ENCODE measurements around the gene IL5. TPM values are rescaled to one million over a fixed set of nuclear protein-coding genes. Genes with fewer than 3 reads are reported as not detected.
A peak's percentile ranks its signal among the peaks of the same experiment; 100 is the strongest.

IL5 gene
- total RNA-seq, 3 donors from 2014 or later = not detected

- no peak for DNase-seq (ENCODE audit: low spot score in 2 of 2)
Observed at GRCh38 chr5:132530946-132531345, 12.4 kb downstream of the IL5 start.

GRCh38 chr5:132528866-132529634 is 14.3 kb downstream of the IL5 start:
- no peak overlapping the region for H3K4me3 ChIP-seq
- no peak for TF ChIP-seq POLR2AphosphoS5 (IDR thresholded peaks at IDR 0.05)
- TF ChIP-seq CTCF (IDR thresholded peaks at IDR 0.05) = no peak
- TF ChIP-seq POLR2A (IDR thresholded peaks at IDR 0.05) = no peak
- no peaks in the 10 kb centered on the region for H3K4me1 ChIP-seq
- H3K36me3 ChIP-seq = no peaks in the 10 kb centered on the region
- H3K27ac ChIP-seq = no peak overlapping the region
- intact Hi-C loops (cut with DNase I; ENCODE audit: low total_unique reads) = no loop called here
- no peaks in the 10 kb centered on the region for H3K27me3 ChIP-seq
- DNase-seq (ENCODE audit: low spot score in 2 of 2) = no peak
- no peaks in the 10 kb centered on the region for H3K9me3 ChIP-seq

More at GRCh38 chr5:132530946-132531345, 12.4 kb downstream of the IL5 start:
- intact Hi-C loops (cut with DNase I; ENCODE audit: low total_unique reads) = no loop called here
- no peak overlapping the region for H3K4me3 ChIP-seq
- H3K27me3 ChIP-seq = no peaks in the 10 kb centered on the region
- H3K4me1 ChIP-seq = no peaks in the 10 kb centered on the region
- H3K9me3 ChIP-seq = no peaks in the 10 kb centered on the region
- no peaks in the 10 kb centered on the region for H3K36me3 ChIP-seq
- no peak overlapping the region for H3K27ac ChIP-seq
- TF ChIP-seq POLR2A (IDR thresholded peaks at IDR 0.05) (no peak), POLR2AphosphoS5 (IDR thresholded peaks at IDR 0.05) (no peak), CTCF (IDR thresholded peaks at IDR 0.05) (no peak)

GRCh38 chr5:132528021-132528420 is 15.3 kb downstream of the IL5 start:
- no peak for TF ChIP-seq POLR2A (IDR thresholded peaks at IDR 0.05)
- TF ChIP-seq POLR2AphosphoS5 (IDR thresholded peaks at IDR 0.05) = no peak
- no peak for TF ChIP-seq CTCF (IDR thresholded peaks at IDR 0.05)
- DNase-seq (ENCODE audit: low spot score in 2 of 2) = no peak
- no peaks in the 10 kb centered on the region for H3K9me3 ChIP-seq
- intact Hi-C loops (cut with DNase I; ENCODE audit: low total_unique reads) = no loop called here
- H3K27me3 ChIP-seq = no peaks in the 10 kb centered on the region
- no peak overlapping the region for H3K4me3 ChIP-seq
- H3K27ac ChIP-seq = no peak overlapping the region
- no peaks in the 10 kb centered on the region for H3K4me1 ChIP-seq
- no peaks in the 10 kb centered on the region for H3K36me3 ChIP-seq

- no peak overlapping the region for H3K4me3 ChIP-seq
- H3K27me3 ChIP-seq = no peaks in the 10 kb centered on the region
- TF ChIP-seq POLR2AphosphoS5 (IDR thresholded peaks at IDR 0.05) = no peak
- H3K9me3 ChIP-seq = no peaks in the 10 kb centered on the region
- no peak overlapping the region for H3K27ac ChIP-seq
- intact Hi-C loops (cut with DNase I; ENCODE audit: low total_unique reads) = no loop called here
- H3K4me1 ChIP-seq = no peaks in the 10 kb centered on the region
- H3K36me3 ChIP-seq = no peaks in the 10 kb centered on the region
- DNase-seq (ENCODE audit: low spot score in 2 of 2) = no peak
Observed at GRCh38 chr5:132526974-132527564, 16.3 kb downstream of the IL5 start.

- intact Hi-C loops (cut with DNase I; ENCODE audit: low total_unique reads) = no loop called here
- no peak for DNase-seq (ENCODE audit: low spot score in 2 of 2)
- H3K27ac ChIP-seq = no peak overlapping the region
- H3K9me3 ChIP-seq = peaks cover 0 to 3% of the 10 kb centered on the region in 2 donors
- TF ChIP-seq CTCF (IDR thresholded peaks at IDR 0.05) (peak; percentile 78 to 80 (median 80)), POLR2A (IDR thresholded peaks at IDR 0.05) (no peak)
- H3K4me3 ChIP-seq = peak overlapping the region in 1 of 3 donors; percentile 36
- H3K4me1 ChIP-seq = no peaks in the 10 kb centered on the region
- H3K27me3 ChIP-seq = no peaks in the 10 kb centered on the region
- H3K36me3 ChIP-seq = peaks cover 3% of the 10 kb centered on the region
Observed at GRCh38 chr5:132526290-132526973, 16.9 kb downstream of the IL5 start.

Measured in breast epithelium (tissue), 4 donors.